Sigmoid colon (tissue), 4 donors: ENCODE data around the gene MAN2B1.

ENCODE experiments used
- POLR2AphosphoS5 ChIP-seq, 4 donors: sonication (generic); formaldehyde crosslinking; IDR thresholded peaks; one replicate each; pipeline ENCODE4 v1.6.1; 2017; ENCODE audit warnings: antibody characterized with exemption in 4 of 4
- TF ChIP-seq, protein P1 (sequence below), 4 experiments: fragments of 450-650 bp in 3 of 4; fragments of 200-600 bp in 1 of 4; IDR thresholded peaks; one replicate each; pipeline ENCODE4 v1.5.1; 2016 to 2019; ENCODE audit warnings: antibody characterized with exemption in 4 of 4, mild to moderate bottlenecking in 3 of 4, moderate library complexity in 2 of 4

DNA sequence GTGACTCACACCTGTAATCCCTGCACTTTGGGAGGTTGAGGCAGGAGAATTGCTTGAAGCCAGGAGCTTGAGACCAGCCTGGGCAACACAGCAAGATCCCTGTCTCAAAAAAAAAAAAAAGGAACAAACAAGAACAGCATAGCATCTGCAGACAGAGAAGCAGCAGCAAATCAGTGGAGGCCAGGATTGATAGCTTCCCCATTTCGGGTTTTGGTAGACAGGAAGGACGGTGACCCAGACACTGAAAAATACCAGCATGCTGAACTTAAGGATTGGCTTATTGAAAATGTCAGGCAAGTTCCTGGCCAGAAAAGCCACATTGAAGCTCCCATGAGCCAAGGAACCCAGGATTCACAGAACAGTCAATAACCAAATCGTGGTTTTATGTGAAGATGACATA lies 58.9 kb downstream of the MAN2B1 start:
- TF ChIP-seq, protein P1, sequence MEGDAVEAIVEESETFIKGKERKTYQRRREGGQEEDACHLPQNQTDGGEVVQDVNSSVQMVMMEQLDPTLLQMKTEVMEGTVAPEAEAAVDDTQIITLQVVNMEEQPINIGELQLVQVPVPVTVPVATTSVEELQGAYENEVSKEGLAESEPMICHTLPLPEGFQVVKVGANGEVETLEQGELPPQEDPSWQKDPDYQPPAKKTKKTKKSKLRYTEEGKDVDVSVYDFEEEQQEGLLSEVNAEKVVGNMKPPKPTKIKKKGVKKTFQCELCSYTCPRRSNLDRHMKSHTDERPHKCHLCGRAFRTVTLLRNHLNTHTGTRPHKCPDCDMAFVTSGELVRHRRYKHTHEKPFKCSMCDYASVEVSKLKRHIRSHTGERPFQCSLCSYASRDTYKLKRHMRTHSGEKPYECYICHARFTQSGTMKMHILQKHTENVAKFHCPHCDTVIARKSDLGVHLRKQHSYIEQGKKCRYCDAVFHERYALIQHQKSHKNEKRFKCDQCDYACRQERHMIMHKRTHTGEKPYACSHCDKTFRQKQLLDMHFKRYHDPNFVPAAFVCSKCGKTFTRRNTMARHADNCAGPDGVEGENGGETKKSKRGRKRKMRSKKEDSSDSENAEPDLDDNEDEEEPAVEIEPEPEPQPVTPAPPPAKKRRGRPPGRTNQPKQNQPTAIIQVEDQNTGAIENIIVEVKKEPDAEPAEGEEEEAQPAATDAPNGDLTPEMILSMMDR (IDR thresholded peaks at IDR 0.05) = no peak
- TF ChIP-seq POLR2AphosphoS5 (IDR thresholded peaks at IDR 0.05) = no peak
